Stimulated activated naive B cell treated with anti-CD40 and anti-IgM and Interleukin-4, amounts not matched to agents 10 μg/mL and 1 μg/mL and 100 μg/mL, for 72 hours (primary cell): Measurements from ENCODE around the gene SMAD6.

Experiments
- ATAC-seq, 2 donors: fragments of 150-1000 bp; cut with Tn5 transposase; replicated peaks; 2 replicates each; pipeline ENCODE4 v1.10.0; 2021; ENCODE audit warnings: moderate library complexity in 1 of 2
- DNase-seq: peaks from one replicate; pipeline ENCODE4 v3.0.0; 2021
- H3K27ac Mint-ChIP-seq: one replicate; pipeline ENCODE4 v1.8.0; 2022; ENCODE audit warnings: mild to moderate bottlenecking, mixed read lengths
- H3K27me3 Mint-ChIP-seq, 2 donors: one replicate each; pipeline ENCODE4 v1.8.0; 2022; ENCODE audit warnings: mixed read lengths in 2 of 2
- H3K36me3 Mint-ChIP-seq, 2 donors: one replicate each; pipeline ENCODE4 v1.8.0; 2022; ENCODE audit warnings: mixed read lengths in 2 of 2, mild to moderate bottlenecking in 1 of 2
- H3K4me1 Mint-ChIP-seq, 2 donors: one replicate each; pipeline ENCODE4 v1.8.0; 2022; ENCODE audit warnings: mixed read lengths in 2 of 2, mild to moderate bottlenecking in 1 of 2
- H3K4me3 Mint-ChIP-seq, 2 donors: one replicate each; pipeline ENCODE4 v1.8.0; 2022; ENCODE audit warnings: mild to moderate bottlenecking in 2 of 2, mixed read lengths in 2 of 2, moderate library complexity in 1 of 2
- H3K9me3 Mint-ChIP-seq, 2 donors: one replicate each; pipeline ENCODE4 v1.8.0; 2022; ENCODE audit warnings: mixed read lengths in 2 of 2, mild to moderate bottlenecking in 1 of 2

The SMAD6 gene

DNA sequence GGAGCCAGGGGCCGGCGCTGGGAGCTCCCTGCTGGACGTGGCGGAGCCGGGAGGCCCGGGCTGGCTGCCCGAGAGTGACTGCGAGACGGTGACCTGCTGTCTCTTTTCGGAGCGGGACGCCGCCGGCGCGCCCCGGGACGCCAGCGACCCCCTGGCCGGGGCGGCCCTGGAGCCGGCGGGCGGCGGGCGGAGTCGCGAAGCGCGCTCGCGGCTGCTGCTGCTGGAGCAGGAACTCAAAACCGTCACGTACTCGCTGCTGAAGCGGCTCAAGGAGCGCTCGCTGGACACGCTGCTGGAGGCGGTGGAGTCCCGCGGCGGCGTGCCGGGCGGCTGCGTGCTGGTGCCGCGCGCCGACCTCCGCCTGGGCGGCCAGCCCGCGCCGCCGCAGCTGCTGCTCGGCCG is 1.5 kb downstream of the SMAD6 start:
- no peaks in the 10 kb centered on the region for H3K9me3 Mint-ChIP-seq
- H3K27me3 Mint-ChIP-seq = peaks cover 25 to 35% of the 10 kb centered on the region in 2 donors
- no peak for DNase-seq
- no peak overlapping the region for H3K27ac Mint-ChIP-seq
- H3K36me3 Mint-ChIP-seq = peaks cover 0 to 1% of the 10 kb centered on the region in 2 donors
- no peak for ATAC-seq
- no peak overlapping the region for H3K4me3 Mint-ChIP-seq
- H3K4me1 Mint-ChIP-seq = peaks cover 11 to 24% of the 10 kb centered on the region in 2 donors

DNA sequence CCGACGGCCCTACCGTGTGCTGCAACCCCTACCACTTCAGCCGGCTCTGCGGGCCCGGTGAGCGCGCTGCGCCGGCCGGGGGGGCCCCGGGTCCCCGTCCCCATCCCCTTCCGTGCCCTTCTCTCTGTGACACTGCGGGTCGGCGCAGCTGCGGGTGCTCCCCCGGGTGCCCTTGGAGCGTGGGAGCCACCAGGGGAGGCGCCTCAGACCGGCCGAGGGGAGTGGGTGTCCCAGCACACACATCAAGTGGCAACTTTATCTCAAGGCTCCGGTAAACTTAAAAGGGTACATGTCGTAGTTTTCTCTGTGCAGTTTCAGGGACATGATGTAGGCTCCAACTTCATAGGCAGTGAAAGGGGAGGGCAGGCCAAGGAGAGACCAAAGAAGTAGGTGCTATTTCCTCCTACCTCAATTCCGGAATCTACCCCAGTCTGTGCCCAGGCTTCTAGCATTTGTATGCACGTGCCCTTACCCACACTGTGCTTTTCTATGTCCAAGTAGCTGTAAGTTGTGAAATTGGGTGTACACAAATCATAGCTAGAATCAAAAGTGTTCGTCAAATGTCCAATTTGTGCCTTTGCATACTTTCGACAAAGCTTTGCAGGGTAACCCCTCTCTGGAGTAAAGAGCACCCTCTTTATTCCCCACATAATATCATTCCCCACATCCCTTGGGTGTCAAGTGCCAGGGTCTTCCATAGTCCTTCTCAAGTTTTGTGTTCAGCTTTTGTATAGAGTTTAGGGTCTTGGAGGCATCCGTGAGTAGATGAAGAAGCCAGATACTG is 2.2 kb downstream of the SMAD6 start:
- Mint-ChIP-seq H3K27me3 (peaks cover 25 to 35% of the 10 kb centered on the region in 2 donors), H3K4me3 (peak overlapping the region; percentile 48), H3K27ac (peak overlapping the region; percentile 42), H3K9me3 (no peaks in the 10 kb centered on the region), H3K36me3 (peaks cover 0 to 1% of the 10 kb centered on the region in 2 donors), H3K4me1 (peaks cover 11 to 24% of the 10 kb centered on the region in 2 donors)
- ATAC-seq = no peak
- DNase-seq = no peak

DNA sequence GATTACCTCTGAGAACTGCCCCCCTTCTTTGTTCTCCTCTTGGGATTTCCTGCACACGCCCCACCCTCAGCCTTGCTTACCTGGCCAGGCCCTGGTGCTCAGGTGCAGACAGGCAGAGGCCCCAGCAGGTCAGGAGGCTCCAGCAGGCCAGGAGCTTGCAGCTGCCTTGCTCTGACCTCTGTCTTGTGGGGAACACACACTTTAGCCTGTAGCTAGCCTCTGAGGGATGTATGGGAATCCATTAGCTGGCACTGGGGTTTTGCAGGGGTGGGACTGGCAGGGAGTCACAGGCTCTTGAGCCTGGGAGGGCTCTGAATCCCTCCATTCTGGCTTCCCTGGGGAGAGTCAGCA is 2.7 kb downstream of the SMAD6 start:
- H3K4me1 Mint-ChIP-seq = peaks cover 11 to 24% of the 10 kb centered on the region in 2 donors
- no peak for DNase-seq
- H3K36me3 Mint-ChIP-seq = peaks cover 0 to 1% of the 10 kb centered on the region in 2 donors

DNA sequence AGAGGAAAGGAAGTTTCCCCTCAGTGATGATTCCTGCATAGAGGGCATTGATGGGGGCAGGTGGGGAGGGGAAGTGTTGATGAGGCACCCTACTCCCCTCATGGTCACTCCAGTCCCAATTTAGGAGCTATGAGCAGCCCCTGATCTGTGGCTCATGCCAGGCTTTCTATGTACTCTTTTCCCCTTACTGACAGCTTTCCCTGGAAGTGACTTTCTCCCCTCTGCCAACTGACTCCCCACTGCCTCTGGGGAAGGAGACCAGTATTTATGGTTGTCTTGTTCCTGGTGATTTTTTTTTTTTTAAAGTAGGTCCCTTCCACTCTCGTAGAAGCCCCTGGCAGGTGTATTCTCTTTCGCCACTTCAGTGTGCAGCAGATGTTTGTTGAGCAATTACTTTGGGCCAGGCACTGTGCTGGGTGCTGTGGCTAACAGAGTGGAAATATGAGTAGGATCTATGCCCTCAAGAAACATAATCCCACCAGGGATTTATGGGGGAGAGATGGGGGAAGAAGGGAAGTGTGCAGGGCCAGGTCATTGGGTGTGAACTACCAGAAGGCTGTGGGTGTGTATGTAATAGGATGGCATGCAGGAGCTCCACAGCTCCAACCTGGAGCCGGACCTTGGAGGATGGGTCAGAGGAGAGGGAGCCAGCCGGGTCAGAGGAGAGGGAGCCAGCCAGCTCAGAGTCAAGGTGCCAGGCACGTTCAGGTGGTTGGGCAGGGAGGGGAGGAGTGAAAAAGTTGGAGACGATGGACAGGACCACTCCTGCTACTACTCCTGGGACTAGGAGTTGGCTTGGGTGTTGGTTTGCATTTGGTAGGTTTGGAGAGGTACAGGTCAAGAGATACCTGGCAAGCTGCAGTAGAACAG is 3.5 kb downstream of the SMAD6 start:
- H3K9me3 Mint-ChIP-seq = no peaks in the 10 kb centered on the region
- H3K4me3 Mint-ChIP-seq = no peak overlapping the region
- peaks cover 0 to 1% of the 10 kb centered on the region in 2 donors for H3K36me3 Mint-ChIP-seq
- peaks cover 10 to 24% of the 10 kb centered on the region in 2 donors for H3K4me1 Mint-ChIP-seq
- ATAC-seq (no peak), DNase-seq (no peak)
- no peak overlapping the region for H3K27ac Mint-ChIP-seq
- H3K27me3 Mint-ChIP-seq = peaks cover 25 to 35% of the 10 kb centered on the region in 2 donors

More for the DNA sequence above, 2.7 kb downstream of the SMAD6 start:
- Mint-ChIP-seq H3K27ac (no peak overlapping the region), H3K27me3 (peaks cover 25 to 35% of the 10 kb centered on the region in 2 donors), H3K4me3 (no peak overlapping the region), H3K9me3 (no peaks in the 10 kb centered on the region)
- ATAC-seq = no peak

DNA sequence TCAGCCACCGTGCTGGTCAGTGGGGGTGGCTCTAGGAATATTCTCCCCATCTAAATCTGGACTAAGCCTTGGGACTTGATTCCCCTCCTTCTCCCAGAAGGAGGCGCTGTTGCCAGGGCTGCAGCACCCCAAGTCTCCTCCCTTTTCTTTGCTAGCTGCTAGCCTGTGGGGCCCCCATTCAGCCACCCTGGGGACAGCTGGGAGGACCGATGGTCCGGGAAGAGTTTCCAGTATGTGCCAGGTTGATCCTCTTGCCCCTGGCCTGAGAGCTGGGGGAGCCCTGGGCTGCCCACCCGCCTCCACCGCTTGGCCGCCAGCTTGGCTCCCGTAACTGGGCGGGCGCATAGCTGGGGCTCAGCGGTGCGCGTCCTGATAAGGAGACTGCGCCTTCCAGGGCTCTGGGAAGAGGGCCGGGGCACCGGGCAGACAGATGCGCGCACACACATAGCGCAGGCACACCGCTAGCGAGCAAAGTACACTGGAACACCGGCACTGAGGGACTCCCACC is 4.2 kb downstream of the SMAD6 start:
- no peaks in the 10 kb centered on the region for H3K9me3 Mint-ChIP-seq
- DNase-seq (no peak), ATAC-seq (no peak)
- H3K4me3 Mint-ChIP-seq = no peak overlapping the region
- H3K4me1 Mint-ChIP-seq = peaks cover 10 to 24% of the 10 kb centered on the region in 2 donors
- H3K27ac Mint-ChIP-seq = no peak overlapping the region
- H3K36me3 Mint-ChIP-seq = peaks cover 0 to 1% of the 10 kb centered on the region in 2 donors
- peaks cover 25 to 35% of the 10 kb centered on the region in 2 donors for H3K27me3 Mint-ChIP-seq

DNA sequence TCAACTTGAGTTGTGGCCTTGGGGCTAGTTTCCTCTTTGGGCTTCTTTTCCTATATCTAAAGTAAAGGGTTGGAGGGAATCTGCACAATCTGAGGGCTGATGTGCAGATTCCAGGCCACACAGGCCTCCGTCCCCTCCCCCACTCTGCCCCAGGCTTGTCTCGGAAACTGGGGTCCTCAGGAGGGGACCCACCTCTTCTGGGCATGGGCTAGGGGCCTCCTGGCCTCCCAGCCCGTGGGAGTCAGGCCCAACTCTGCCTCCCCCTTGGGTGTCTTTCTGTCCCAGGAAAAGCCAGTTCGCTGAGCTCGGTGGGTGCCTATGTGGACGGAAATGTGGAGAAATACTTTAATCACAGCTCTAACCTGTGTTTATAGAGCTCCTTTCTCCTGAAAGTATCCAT is 4.8 kb downstream of the SMAD6 start:
- Mint-ChIP-seq H3K36me3 (peaks cover 0 to 1% of the 10 kb centered on the region in 2 donors), H3K4me1 (peaks cover 6 to 19% of the 10 kb centered on the region in 2 donors), H3K27ac (no peak overlapping the region), H3K4me3 (no peak overlapping the region), H3K27me3 (peaks cover 22 to 34% of the 10 kb centered on the region in 2 donors), H3K9me3 (no peaks in the 10 kb centered on the region)
- DNase-seq (no peak), ATAC-seq (no peak)

DNA sequence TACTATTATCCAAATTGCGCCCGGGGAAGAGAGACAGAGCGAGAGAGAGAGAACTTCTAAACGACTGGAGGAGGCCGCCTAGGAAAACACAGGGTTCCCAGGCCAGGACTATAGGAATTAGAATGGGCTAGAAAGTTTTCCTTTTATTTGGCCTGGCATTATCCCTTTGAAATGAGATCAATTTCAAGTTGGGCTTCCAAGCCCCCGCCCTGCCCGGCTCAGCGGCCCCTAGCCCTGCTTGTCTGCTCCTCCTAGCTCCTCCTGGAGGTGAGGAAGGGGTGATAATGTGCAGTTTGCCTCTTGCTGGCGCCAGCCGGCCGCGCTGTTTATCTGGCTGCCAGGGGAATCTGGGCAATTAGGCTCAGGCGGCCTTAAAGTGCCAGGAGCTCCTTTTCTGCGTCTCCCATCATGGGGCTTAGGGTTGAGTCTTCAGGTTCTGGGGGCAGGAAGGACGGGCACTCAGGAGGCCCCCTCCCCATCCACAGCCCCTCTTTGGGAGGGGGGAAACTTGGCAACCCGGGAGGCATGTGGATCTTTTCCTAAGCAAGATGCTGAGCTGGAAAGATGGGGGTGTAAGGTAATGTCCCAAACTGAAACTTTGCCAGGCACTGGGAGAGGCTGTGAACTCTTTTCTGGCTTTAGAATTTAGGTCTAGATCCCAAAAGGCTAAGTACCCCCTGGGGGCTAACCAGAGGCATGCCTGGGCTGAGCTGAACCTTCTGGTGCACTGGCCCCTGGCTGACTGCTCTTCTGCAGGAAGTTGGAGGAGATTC is 5.5 kb downstream of the SMAD6 start:
- Mint-ChIP-seq H3K36me3 (no peaks in the 10 kb centered on the region), H3K4me3 (no peak overlapping the region), H3K27ac (no peak overlapping the region), H3K9me3 (no peaks in the 10 kb centered on the region), H3K27me3 (peaks cover 17 to 28% of the 10 kb centered on the region in 2 donors), H3K4me1 (peaks cover 4 to 13% of the 10 kb centered on the region in 2 donors)
- DNase-seq (no peak), ATAC-seq (no peak)

DNA sequence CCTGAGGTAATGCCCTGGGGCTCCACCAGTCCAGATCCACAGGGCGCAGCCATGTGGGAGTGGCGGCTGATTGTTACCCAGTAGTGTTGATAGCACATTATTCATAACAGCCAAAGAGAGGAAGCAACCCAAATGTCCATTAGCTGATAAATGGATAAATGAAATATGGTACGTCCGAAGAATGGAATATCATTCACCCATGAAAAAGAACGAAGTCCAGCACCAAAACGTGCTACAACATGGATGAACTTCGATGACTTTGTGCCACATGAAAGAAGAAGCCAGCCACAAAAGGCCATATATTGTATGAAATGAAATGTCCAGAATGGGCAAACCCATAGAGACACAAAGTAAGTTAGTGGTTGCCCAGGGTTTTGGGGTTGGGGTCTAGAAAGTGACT is 6.4 kb downstream of the SMAD6 start:
- Mint-ChIP-seq H3K36me3 (no peaks in the 10 kb centered on the region), H3K27me3 (peaks cover 17 to 22% of the 10 kb centered on the region in 2 donors), H3K27ac (no peak overlapping the region), H3K9me3 (no peaks in the 10 kb centered on the region), H3K4me1 (peaks cover 4 to 13% of the 10 kb centered on the region in 2 donors), H3K4me3 (no peak overlapping the region)
- DNase-seq (no peak), ATAC-seq (no peak)

DNA sequence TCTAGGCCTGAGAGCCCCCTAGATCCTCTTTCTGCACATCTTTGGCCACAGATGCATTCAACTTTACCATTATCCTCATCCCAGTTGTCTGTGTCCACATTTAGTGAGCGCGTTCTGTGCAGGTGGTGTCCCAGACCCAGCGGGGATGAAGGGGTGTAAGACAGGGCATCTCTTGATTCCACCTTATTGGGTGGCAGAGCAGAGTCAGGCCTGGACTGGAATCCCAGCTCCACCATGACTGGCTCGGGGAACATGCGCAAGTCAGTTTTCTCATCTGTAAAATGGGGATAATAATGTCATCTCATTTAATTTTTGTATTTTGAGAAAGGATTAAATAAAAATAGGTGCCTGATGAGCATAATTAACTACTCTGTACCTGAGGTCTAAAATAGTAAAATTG is 7.8 kb downstream of the SMAD6 start:
- Mint-ChIP-seq H3K27ac (no peak overlapping the region), H3K27me3 (peaks cover 8 to 12% of the 10 kb centered on the region in 2 donors), H3K4me1 (peaks cover 7 to 19% of the 10 kb centered on the region in 2 donors), H3K4me3 (no peak overlapping the region), H3K36me3 (no peaks in the 10 kb centered on the region), H3K9me3 (no peaks in the 10 kb centered on the region)
- DNase-seq = no peak
- ATAC-seq = no peak

DNA sequence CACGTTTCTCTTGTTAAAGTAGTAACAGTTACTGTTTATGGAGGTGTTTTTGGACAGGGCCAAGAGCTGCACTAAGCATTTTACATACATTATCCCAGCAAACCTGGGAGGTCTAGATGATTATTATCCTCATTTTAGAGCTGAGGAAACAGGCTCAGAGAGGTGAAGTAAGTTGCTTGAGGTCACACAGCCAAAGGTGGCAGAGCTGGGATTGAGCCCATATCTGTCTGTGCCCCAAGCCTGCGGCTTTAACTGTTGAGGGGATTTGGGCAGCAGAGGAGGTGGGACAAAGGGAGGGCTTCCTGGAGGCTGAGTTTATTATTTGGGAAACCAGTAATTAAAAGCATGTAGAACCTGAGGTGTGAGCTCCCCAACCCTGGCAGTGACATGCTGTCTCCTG is 9.2 kb downstream of the SMAD6 start:
- H3K27me3 Mint-ChIP-seq = peaks cover 7 to 8% of the 10 kb centered on the region in 2 donors
- peaks cover 7 to 25% of the 10 kb centered on the region in 2 donors for H3K4me1 Mint-ChIP-seq
- H3K27ac Mint-ChIP-seq = no peak overlapping the region
- ATAC-seq (no peak), DNase-seq (no peak)
- H3K36me3 Mint-ChIP-seq = no peaks in the 10 kb centered on the region
- H3K9me3 Mint-ChIP-seq = no peaks in the 10 kb centered on the region
- no peak overlapping the region for H3K4me3 Mint-ChIP-seq

DNA sequence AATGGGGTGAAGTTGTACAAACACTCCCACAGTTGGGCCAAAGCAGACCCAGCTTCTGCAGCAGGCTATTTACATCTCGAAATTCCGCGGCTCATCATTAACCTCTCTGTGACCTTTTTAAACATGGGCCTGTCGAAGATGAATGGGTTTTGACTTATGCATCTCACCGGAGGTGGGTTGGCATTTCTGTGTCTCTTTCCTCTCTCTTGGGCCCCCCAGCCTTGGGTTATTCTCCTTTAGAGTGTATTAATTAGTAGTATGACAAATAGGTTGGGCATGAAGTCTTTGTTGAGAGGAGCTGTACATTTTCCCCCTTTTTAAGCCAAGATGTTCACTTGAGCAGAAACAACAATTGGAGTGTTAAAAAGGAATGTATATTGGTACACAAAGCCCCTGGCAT is 9.8 kb downstream of the SMAD6 start:
- ATAC-seq (no peak), DNase-seq (no peak)
- H3K27me3 Mint-ChIP-seq = peaks cover 12 to 14% of the 10 kb centered on the region in 2 donors
- peak overlapping the region; percentile 47 for H3K27ac Mint-ChIP-seq
- H3K4me1 Mint-ChIP-seq = peaks cover 7 to 25% of the 10 kb centered on the region in 2 donors
- H3K36me3 Mint-ChIP-seq = no peaks in the 10 kb centered on the region
- no peaks in the 10 kb centered on the region for H3K9me3 Mint-ChIP-seq
- no peak overlapping the region for H3K4me3 Mint-ChIP-seq

DNA sequence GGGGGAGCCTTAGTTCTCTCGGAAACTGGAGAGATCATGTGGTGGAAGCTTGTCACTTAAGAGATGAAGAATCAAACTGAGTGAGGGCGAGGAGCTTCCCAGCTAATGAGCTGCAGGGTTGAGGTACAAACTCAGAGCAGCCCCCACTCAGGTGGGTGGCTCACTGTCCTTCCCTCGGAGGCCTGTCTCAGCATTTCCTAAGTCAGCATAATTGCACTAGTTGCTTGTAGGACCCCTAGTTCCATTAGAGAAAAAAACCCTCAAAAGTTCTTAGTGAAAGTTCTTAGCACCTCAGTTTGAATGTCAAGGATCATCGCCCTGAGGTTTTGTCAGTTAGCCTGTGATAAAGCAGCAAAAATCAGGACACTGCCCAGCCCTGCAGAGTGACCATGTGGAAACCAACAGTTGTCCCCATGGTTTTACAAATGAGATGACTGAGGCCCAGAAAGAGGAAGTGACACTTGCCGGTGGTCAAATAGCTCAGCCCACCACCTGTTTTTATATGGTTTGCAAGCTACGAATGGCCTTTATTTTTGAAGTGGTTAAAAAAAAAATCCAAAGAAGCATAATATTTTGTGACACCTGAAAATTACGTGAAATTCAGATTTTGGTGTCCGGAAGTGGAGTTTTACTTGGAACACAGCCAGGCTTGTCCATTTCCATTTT is 11.9 kb downstream of the SMAD6 start:
- ATAC-seq (peak; percentile 72 to 78), DNase-seq (no peak)
- no peaks in the 10 kb centered on the region for H3K36me3 Mint-ChIP-seq
- peaks cover 29 to 32% of the 10 kb centered on the region in 2 donors for H3K27me3 Mint-ChIP-seq
- no peak overlapping the region for H3K27ac Mint-ChIP-seq
- no peaks in the 10 kb centered on the region for H3K9me3 Mint-ChIP-seq
- peaks cover 7 to 25% of the 10 kb centered on the region in 2 donors for H3K4me1 Mint-ChIP-seq
- no peak overlapping the region for H3K4me3 Mint-ChIP-seq

DNA sequence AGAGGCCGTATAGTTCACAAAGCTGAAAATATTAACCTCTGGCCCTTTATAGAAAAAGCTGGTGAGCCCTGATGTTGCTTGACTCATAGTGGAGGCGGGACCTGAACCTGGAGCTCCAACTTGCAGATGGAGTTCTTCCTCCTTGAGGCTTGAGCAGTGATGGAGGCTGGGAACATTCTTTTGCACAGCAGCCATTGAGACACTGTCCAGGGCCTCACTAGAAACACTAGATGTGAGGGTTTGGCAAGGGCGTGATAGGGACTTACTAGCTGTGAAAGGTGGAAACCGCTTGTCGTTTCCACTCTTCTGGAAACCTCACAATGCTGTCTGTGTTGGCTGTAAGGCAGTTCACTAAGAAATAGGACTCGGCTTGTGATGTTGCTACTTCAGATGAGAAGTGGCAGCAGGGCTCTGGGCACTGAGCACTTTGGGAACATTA is 12.5 kb downstream of the SMAD6 start:
- peak; percentile 33 to 40 for ATAC-seq
- no peak overlapping the region for H3K27ac Mint-ChIP-seq
- H3K4me3 Mint-ChIP-seq = no peak overlapping the region
- no peaks in the 10 kb centered on the region for H3K36me3 Mint-ChIP-seq
- peaks cover 33 to 38% of the 10 kb centered on the region in 2 donors for H3K27me3 Mint-ChIP-seq
- H3K4me1 Mint-ChIP-seq = peaks cover 7 to 25% of the 10 kb centered on the region in 2 donors
- H3K9me3 Mint-ChIP-seq = no peaks in the 10 kb centered on the region
- no peak for DNase-seq
